AG04449 (cell line): Measurements from ENCODE around the gene CAMTA1.

Source experiments
- CTCF ChIA-PET: fragments of 350-600 bp; formaldehyde crosslinking; extraction: SDS; loops from one replicate; lab custom pipeline; 2021; ENCODE audit warnings: antibody characterized with exemption; lab: Yijun Ruan, JAX
- POLR2A ChIA-PET: fragments of 400-600, 350-600 bp; formaldehyde crosslinking; extraction: SDS; loops from one replicate; lab custom pipeline; 2020; ENCODE audit warnings: antibody characterized with exemption, inconsistent platforms; lab: Yijun Ruan, JAX
- DNase-seq: peaks from one replicate; pipeline ENCODE4 v3.0.0-alpha.2; 2010; ENCODE audit warnings: low read depth, low spot score
- H3K4me3 ChIP-seq: 2 replicates; pipeline ENCODE4 v1.5.1; 2011; ENCODE audit warnings: low read depth, mild to moderate bottlenecking, control low read depth, low read length
- TF ChIP-seq, protein P1 (sequence below): IDR thresholded peaks from one replicate; pipeline ENCODE4 v1.5.1; 2011; ENCODE audit warnings: mild to moderate bottlenecking, moderate library complexity, low read length, control low read depth, inconsistent platforms; ENCODE audit not compliant: insufficient read depth; ENCODE audit errors: missing control alignments

CAMTA1 gene

DNA sequence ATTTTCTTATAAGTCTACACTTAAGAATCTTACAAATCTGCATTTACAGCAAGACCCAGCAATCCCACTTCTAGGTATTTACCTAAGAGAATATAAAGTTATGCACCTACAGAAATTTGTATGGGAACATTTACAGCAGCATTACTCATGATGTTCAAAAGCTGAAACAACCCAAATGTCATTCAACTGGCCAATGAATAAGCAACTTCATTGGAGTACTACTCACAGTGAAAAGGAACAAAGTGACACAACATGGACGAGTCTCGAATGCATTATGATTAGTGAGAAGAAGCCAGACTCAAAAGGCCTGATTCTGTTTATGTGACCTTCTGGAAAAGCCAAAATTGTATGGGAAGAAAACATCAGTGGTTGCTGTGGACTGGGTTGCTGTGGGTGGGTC, 116.9 kb downstream of the CAMTA1 start:
- TF ChIP-seq, protein P1, sequence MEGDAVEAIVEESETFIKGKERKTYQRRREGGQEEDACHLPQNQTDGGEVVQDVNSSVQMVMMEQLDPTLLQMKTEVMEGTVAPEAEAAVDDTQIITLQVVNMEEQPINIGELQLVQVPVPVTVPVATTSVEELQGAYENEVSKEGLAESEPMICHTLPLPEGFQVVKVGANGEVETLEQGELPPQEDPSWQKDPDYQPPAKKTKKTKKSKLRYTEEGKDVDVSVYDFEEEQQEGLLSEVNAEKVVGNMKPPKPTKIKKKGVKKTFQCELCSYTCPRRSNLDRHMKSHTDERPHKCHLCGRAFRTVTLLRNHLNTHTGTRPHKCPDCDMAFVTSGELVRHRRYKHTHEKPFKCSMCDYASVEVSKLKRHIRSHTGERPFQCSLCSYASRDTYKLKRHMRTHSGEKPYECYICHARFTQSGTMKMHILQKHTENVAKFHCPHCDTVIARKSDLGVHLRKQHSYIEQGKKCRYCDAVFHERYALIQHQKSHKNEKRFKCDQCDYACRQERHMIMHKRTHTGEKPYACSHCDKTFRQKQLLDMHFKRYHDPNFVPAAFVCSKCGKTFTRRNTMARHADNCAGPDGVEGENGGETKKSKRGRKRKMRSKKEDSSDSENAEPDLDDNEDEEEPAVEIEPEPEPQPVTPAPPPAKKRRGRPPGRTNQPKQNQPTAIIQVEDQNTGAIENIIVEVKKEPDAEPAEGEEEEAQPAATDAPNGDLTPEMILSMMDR = no peak
- DNase-seq = no peak
- ChIA-PET POLR2A (no interaction called here), CTCF (interaction anchor here (4.8 kb wide), 1 partner anchor 12 kb away, joined by 18 read pairs; no protein-coding TSS in a partner anchor)
- H3K4me3 ChIP-seq = no peak overlapping the region

DNA sequence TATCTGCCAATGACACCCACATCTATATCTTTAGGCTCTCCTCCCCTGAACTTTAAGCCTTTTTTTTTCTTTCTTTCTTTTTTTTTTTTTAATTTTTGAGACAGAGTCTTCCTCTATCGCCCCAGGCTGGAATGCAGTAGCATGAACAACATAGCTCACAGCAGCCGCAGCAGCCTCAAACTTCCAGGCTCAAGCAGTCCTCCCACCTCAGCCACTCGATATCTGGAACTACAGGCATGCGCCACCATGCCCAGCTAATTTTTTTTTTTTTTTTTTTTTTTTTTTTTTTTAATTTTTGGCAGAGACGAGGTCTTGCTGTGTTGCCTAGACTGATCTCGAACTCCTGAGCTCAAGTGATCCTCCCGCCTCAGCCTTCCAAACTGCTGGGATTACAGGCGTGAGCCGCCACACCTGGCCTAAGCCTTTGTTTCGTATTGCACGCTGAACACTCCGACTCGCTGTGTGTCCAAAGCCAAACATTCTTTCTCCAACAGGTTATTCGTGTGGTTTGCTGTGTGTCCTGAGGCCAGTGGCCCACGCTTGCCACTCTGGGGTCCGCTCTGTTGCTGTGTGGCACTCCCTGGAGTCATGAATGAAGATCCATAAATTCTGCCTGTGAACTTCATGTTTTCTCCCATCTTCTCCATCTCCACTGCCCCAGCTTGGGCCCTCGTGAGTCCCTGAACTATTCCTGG, 119.4 kb downstream of the CAMTA1 start:
- TF ChIP-seq, protein P1 = no peak
- POLR2A ChIA-PET = no interaction called here
- H3K4me3 ChIP-seq = no peak overlapping the region
- CTCF ChIA-PET = interaction anchor here (4.8 kb wide), 1 partner anchor 15 kb away, joined by 18 read pairs; no protein-coding TSS in a partner anchor
- no peak for DNase-seq

DNA sequence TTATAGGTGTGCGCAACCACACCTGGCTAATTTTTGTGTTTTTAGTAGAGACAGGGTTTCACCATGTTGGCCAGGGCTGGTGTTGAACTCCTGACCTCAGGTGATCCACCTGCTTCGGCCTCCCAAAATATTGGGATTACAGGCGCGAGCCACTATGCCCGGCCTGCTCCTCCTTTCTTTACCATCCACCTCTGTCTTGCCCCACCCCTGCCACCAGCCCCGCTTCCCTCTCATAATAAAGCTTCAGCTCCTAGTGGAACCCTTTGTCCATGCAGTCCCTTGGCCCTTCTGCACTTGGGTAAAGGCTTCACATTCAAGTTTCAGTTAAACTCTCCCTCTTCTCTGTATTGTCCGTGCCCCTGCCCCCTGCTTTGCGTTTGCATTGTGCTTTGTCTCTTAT, 120.1 kb downstream of the CAMTA1 start:
- ChIA-PET POLR2A (no interaction called here), CTCF (interaction anchor here (4.8 kb wide), 1 partner anchor 16 kb away, joined by 18 read pairs; no protein-coding TSS in a partner anchor)

DNA sequence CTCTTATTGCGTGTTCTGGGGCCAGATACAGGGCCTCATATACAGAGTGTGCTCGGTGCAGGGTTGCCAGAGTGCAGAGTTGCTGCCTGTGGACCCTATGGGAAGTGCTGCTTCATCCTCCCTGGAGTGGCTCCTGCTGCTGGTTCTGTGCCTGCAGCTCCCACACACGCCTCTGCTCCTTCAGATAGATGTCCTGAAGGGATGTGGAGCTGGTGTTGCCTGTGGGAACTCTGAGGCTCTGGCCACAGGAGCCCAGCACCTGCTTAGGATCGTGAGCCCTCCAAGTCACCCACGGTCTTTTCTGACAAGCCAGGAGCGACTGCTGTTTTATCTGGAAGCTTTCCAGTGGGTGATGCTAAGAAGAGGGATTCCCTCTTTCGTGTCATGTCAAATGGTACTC, 120.5 kb downstream of the CAMTA1 start:
- ChIA-PET POLR2A (no interaction called here), CTCF (interaction anchor here (4.8 kb wide), 1 partner anchor 16 kb away, joined by 18 read pairs; no protein-coding TSS in a partner anchor)
- DNase-seq = no peak
- H3K4me3 ChIP-seq = no peak overlapping the region
- TF ChIP-seq, protein P1 = no peak

More for the DNA sequence above, 120.1 kb downstream of the CAMTA1 start:
- DNase-seq = no peak
- H3K4me3 ChIP-seq = no peak overlapping the region
- TF ChIP-seq, protein P1 = no peak

DNA sequence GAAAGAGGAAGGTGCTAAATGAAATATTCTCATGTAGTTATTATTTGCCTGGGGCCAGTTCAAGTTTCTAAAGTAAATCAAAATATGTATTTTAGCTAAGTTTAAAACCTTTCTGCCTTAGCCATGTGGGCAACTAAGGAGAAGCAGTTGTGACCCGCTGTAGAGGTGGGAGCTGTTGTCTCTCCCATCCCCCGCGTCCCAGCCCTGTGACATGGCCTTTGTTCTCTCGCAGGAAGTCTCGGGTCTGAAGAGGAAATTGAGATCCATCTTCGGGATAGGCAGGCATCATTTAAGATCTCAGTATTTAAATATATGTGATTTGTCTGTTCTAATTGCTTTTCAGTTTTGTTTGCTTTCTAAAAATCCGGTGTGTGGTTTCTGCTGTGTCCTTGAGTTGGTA, 121.5 kb downstream of the CAMTA1 start:
- ChIA-PET CTCF (no interaction called here), POLR2A (no interaction called here)
- DNase-seq = no peak
- no peak overlapping the region for H3K4me3 ChIP-seq
- TF ChIP-seq, protein P1 = no peak

DNA sequence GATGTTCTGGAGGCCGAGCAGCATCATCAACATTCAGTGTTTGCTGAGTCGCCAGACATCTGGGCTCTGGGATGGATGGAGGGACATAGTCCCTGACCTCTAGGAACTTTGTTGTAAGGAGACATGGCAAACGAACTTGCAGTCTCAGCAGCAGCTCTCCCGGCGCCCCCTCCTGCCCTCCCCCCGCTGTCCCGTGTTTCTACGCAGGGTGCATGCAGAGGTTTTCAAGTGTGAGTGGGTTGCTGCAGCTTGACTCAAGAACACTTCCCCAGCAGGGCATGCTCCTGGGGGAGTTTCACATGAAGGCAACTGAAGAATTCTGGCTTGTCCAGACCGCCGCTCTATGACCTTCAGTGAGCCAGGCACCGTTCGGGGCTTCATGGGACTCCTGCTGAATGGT, 121.9 kb downstream of the CAMTA1 start:
- TF ChIP-seq, protein P1 = no peak
- H3K4me3 ChIP-seq = no peak overlapping the region
- no peak for DNase-seq
- ChIA-PET CTCF (no interaction called here), POLR2A (no interaction called here)
